ENCODE results near the gene IMMP2L. TPM values are rescaled to one million over a fixed set of nuclear protein-coding genes. Genes with fewer than 3 reads are reported as not detected.

IMMP2L gene
- total RNA-seq, 1 experiment from 2014 or later = 8.8 TPM

DNA sequence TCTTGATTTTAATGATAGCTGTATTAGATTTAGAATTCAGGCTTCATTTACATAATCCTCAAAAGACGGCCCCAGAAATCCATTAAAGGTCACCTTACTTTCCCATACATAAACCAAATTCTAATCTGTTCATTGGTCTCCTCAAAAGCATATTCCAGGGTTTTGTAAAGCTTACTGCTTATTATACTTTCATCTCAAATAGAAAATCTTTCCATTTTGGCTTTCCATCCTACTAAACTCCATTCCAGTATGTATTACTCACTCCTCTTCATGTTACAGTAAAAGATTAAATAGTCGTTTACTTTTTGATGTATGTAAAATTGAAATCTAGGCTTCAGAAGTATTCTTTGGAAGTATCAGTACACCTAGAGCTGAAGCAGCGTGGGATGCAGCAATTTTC, 614.9 kb downstream of the IMMP2L start:
- H3K4me3 ChIP-seq (ENCODE audit: low read depth in 2 of 2, low read length in 2 of 2) = no peak overlapping the region
- TF ChIP-seq, protein P1, sequence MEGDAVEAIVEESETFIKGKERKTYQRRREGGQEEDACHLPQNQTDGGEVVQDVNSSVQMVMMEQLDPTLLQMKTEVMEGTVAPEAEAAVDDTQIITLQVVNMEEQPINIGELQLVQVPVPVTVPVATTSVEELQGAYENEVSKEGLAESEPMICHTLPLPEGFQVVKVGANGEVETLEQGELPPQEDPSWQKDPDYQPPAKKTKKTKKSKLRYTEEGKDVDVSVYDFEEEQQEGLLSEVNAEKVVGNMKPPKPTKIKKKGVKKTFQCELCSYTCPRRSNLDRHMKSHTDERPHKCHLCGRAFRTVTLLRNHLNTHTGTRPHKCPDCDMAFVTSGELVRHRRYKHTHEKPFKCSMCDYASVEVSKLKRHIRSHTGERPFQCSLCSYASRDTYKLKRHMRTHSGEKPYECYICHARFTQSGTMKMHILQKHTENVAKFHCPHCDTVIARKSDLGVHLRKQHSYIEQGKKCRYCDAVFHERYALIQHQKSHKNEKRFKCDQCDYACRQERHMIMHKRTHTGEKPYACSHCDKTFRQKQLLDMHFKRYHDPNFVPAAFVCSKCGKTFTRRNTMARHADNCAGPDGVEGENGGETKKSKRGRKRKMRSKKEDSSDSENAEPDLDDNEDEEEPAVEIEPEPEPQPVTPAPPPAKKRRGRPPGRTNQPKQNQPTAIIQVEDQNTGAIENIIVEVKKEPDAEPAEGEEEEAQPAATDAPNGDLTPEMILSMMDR (IDR thresholded peaks at IDR 0.05) = no peak
- TF ChIP-seq SIN3A (IDR thresholded peaks at IDR 0.05; ENCODE audit: borderline replicate concordance, insufficient read depth, low read depth, low read length) (no peak), TCF7L2 (IDR thresholded peaks at IDR 0.05; ENCODE audit: low read depth, low read length) (no peak), POLR2AphosphoS5 (IDR thresholded peaks at IDR 0.05; ENCODE audit: low read depth, low read length) (no peak)
- TF ChIP-seq, protein P2, sequence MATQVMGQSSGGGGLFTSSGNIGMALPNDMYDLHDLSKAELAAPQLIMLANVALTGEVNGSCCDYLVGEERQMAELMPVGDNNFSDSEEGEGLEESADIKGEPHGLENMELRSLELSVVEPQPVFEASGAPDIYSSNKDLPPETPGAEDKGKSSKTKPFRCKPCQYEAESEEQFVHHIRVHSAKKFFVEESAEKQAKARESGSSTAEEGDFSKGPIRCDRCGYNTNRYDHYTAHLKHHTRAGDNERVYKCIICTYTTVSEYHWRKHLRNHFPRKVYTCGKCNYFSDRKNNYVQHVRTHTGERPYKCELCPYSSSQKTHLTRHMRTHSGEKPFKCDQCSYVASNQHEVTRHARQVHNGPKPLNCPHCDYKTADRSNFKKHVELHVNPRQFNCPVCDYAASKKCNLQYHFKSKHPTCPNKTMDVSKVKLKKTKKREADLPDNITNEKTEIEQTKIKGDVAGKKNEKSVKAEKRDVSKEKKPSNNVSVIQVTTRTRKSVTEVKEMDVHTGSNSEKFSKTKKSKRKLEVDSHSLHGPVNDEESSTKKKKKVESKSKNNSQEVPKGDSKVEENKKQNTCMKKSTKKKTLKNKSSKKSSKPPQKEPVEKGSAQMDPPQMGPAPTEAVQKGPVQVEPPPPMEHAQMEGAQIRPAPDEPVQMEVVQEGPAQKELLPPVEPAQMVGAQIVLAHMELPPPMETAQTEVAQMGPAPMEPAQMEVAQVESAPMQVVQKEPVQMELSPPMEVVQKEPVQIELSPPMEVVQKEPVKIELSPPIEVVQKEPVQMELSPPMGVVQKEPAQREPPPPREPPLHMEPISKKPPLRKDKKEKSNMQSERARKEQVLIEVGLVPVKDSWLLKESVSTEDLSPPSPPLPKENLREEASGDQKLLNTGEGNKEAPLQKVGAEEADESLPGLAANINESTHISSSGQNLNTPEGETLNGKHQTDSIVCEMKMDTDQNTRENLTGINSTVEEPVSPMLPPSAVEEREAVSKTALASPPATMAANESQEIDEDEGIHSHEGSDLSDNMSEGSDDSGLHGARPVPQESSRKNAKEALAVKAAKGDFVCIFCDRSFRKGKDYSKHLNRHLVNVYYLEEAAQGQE (IDR thresholded peaks at IDR 0.05; ENCODE audit: insufficient read depth in 1 of 2, low read depth in 2 of 2, low read length in 1 of 2) = no peak
- DNase-seq (ENCODE audit: low read depth, low spot score) = no peak
- H3K36me3 ChIP-seq (ENCODE audit: control insufficient read depth, insufficient read depth, low read length) = no peaks in the 10 kb centered on the region
- ChIA-PET POLR2A (no interaction called here), CTCF (no interaction called here)
- no peak for ATAC-seq
- H3K27me3 ChIP-seq (ENCODE audit: control insufficient read depth, insufficient read depth, low read length) = no peaks in the 10 kb centered on the region
- intact Hi-C loops (cut with micrococcal nuclease; ENCODE audit: unreplicated experiment) (no loop called here), in situ Hi-C loops (cut with HindIII; ENCODE audit: low pct_unique_long_range_greater_than_20kb, low sequenced_read_pairs) (no loop called here)
- no peaks in the 10 kb centered on the region for H3K9me3 ChIP-seq (ENCODE audit: control insufficient read depth, insufficient read depth, low read depth, low read length)
- no peak overlapping the region for H3K27ac ChIP-seq (ENCODE audit: low read length)
- no peaks in the 10 kb centered on the region for H3K4me1 ChIP-seq (ENCODE audit: control insufficient read depth, insufficient read depth, low read length)
- BruUV-seq (replicated peaks) = no TSS peak

DNA sequence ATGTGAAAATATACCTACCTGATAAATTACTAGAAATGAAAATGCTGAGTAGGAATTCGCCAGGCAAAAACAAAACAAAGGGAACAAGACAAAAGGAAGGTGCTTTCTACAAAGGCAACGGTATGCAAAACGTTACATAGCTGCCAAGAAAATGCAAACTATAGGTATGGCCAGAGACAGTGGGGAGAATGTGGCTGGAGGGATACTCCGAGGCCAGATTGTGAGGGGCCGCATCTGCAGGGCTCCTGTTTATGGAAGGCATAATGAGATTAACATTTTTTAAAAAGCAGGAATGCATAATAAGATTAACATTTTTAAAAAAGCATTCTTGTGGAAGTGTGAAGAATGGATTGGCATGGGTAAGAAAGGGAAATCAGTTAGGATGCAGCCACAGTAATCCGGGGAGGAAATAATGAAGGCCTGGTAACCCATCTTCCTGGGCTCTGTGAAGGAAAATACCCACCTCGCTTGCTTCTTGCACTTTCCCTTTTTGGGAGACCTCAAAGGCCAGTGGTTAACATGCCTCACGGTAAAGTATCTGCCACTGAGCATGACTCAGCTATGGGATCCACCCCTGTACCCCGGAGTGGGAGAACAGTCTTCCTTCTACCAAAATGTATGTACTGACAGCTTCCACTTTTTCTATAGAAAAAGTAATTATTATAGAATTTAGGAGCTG, 617.2 kb downstream of the IMMP2L start:
- Histone ChIP-seq H3K9me3 (ENCODE audit: control insufficient read depth, insufficient read depth, low read depth, low read length) (no peaks in the 10 kb centered on the region), H3K4me3 (ENCODE audit: low read depth in 2 of 2, low read length in 2 of 2) (no peak overlapping the region), H3K36me3 (ENCODE audit: control insufficient read depth, insufficient read depth, low read length) (no peaks in the 10 kb centered on the region), H3K27ac (ENCODE audit: low read length) (no peak overlapping the region), H3K27me3 (ENCODE audit: control insufficient read depth, insufficient read depth, low read length) (no peaks in the 10 kb centered on the region), H3K4me1 (ENCODE audit: control insufficient read depth, insufficient read depth, low read length) (no peaks in the 10 kb centered on the region)
- ChIA-PET CTCF (no interaction called here), POLR2A (no interaction called here)
- no TSS peak for BruUV-seq (replicated peaks)
- in situ Hi-C loops (cut with HindIII; ENCODE audit: low pct_unique_long_range_greater_than_20kb, low sequenced_read_pairs) = no loop called here
- TF ChIP-seq, protein P2 (IDR thresholded peaks at IDR 0.05; ENCODE audit: insufficient read depth in 1 of 2, low read depth in 2 of 2, low read length in 1 of 2) = no peak
- no peak for TF ChIP-seq SIN3A (IDR thresholded peaks at IDR 0.05; ENCODE audit: borderline replicate concordance, insufficient read depth, low read depth, low read length)
- TF ChIP-seq TCF7L2 (IDR thresholded peaks at IDR 0.05; ENCODE audit: low read depth, low read length) = no peak
- TF ChIP-seq POLR2AphosphoS5 (IDR thresholded peaks at IDR 0.05; ENCODE audit: low read depth, low read length) = no peak
- TF ChIP-seq, protein P1 (IDR thresholded peaks at IDR 0.05) = no peak
- intact Hi-C loops (cut with micrococcal nuclease; ENCODE audit: unreplicated experiment) = no loop called here
- DNase-seq (ENCODE audit: low read depth, low spot score) (no peak), ATAC-seq (no peak)
